NCI-H748 treated with DMSO at 0.1 percent for 48 hours (cell line): ENCODE data around the gene TMED6.

Source experiments
- DNase-seq: peaks from one replicate; lab custom pipeline; 2025; lab: John Stamatoyannopoulos, UW

TMED6 gene

GRCh38 chr16:69324013-69324531, 27.5 kb downstream of the TMED6 start:
- no peak for DNase-seq

- DNase-seq, result no peak
Observed at GRCh38 chr16:69323415-69323814, 28.2 kb downstream of the TMED6 start.

- no peak for DNase-seq
Observed at GRCh38 chr16:69322343-69322742, 29.2 kb downstream of the TMED6 start.

GRCh38 chr16:69321080-69321479, 30.5 kb downstream of the TMED6 start:
- DNase-seq, result no peak

- DNase-seq, result no peak
Observed at GRCh38 chr16:69320740-69321073, 30.9 kb downstream of the TMED6 start.

- no peak for DNase-seq
Observed at GRCh38 chr16:69319826-69320739, 31.5 kb downstream of the TMED6 start.

- no peak for DNase-seq
Observed at GRCh38 chr16:69319381-69319780, 32.2 kb downstream of the TMED6 start.

- DNase-seq, result no peak
Observed at GRCh38 chr16:69318911-69319289, 32.7 kb downstream of the TMED6 start.

- DNase-seq, result no peak
Observed at GRCh38 chr16:69318177-69318910, 33.2 kb downstream of the TMED6 start.

- DNase-seq, result no peak
Observed at GRCh38 chr16:69316595-69317034, 35.0 kb downstream of the TMED6 start.

GRCh38 chr16:69315486-69316311, 35.9 kb downstream of the TMED6 start:
- no peak for DNase-seq

GRCh38 chr16:69314534-69314933, 37.1 kb downstream of the TMED6 start:
- no peak for DNase-seq

GRCh38 chr16:69313469-69313868, 38.1 kb downstream of the TMED6 start:
- no peak for DNase-seq

GRCh38 chr16:69311533-69312387, 39.8 kb downstream of the TMED6 start:
- DNase-seq, result no peak

GRCh38 chr16:69310653-69311532, 40.7 kb downstream of the TMED6 start, which contains the start of gene VPS4A:
Gene VPS4A (plus strand): TSS chr16:69311350. CDS start chr16:69311512, 162 bp downstream.
- DNase-seq, result peak; percentile 80

GRCh38 chr16:69309316-69309715, 42.3 kb downstream of the TMED6 start:
- no peak for DNase-seq

GRCh38 chr16:69307856-69308255, 43.7 kb downstream of the TMED6 start:
- DNase-seq, result no peak

GRCh38 chr16:69307091-69307490, 44.5 kb downstream of the TMED6 start:
- no peak for DNase-seq

- no peak for DNase-seq
Observed at GRCh38 chr16:69306031-69306430, 45.6 kb downstream of the TMED6 start.

GRCh38 chr16:69302301-69302700, 49.3 kb downstream of the TMED6 start:
- DNase-seq, result no peak
